ENCODE results near the gene PTGFRN.

The PTGFRN gene

DNA sequence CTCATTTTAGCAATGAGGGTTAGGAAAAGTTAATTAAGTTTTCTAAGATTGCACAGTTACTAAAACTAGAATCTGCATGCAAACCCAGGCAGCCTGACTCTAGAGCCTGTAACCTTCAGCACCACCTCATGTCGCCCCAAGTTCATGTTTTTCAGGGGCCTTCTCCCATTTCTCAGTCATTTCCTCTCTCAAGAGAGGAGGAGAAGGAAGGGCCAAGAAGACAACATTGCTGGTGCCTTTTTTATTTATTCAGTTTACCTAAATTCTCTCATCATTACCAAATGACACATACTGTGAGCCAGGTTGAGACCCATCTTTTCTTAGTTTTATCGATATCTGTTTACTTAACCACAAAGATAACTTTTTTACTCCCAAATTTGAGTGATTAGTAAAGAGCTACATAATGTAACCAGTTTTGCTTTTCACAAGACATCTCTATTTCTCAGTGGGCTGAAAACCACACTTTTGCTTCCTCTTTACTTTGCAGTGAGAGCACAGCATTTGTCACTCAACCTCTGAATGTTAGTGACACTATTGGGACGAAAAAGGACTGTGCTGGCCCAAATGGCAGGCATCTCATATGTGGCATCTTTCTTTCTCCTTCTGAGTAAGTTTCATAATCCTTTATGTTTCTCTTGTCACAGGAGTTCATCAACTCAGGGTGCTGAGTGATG, 91.7 kb downstream of the PTGFRN start, which contains the start of gene CD101:
Gene CD101, plus strand, starts transcription at position 507 of the 674 bp plus-strand sequence. Its CDS starts 58 bp downstream, at position 565.
- DNase-seq (ENCODE audit: low spot score), result no peak

DNA sequence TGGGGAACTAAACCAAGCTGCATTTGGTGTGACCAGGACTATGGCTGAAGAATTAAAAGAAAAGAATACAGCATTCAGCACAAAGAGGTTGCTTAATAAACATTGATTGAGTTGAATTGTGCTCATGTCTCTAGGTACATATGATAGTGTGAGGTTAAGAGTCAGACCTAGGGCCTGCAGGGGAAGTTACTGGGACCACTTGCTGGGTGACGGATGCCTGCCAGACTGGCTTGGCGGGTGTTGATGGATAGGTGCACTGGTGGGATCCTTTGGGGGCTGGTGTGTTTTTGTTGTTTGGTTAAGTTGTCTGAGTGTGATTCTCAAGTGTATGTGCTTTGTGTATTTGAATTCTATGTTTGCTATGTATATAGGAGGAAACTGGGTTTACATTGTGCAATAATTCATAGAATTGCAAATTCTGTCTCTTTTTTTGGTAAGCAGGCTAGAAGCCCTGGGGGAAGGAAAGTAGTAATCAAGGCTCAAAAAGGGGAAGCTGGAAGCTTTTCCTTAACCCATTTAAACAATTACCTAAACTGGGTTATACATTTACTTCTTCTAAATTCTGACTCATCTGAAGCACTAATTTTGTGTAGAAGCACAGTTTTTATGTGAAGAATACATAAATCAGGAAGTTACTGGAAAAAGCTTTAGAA, 93.6 kb downstream of the PTGFRN start:
- no peak for DNase-seq (ENCODE audit: low spot score)

DNA sequence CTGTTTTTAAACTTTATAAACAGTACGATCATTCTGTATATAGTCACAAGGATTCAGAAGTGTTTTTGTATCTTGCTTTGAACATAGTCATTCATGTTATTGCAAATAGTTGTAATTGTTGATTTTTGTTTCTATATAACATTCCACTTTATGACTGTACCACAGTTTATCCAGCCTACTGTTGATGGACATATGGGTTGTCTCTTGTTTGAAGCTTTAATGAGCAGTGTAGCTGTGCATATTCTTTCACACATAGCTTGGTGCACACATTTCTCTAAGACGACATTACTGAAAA, 98.0 kb downstream of the PTGFRN start:
- no peak for DNase-seq (ENCODE audit: low spot score)

DNA sequence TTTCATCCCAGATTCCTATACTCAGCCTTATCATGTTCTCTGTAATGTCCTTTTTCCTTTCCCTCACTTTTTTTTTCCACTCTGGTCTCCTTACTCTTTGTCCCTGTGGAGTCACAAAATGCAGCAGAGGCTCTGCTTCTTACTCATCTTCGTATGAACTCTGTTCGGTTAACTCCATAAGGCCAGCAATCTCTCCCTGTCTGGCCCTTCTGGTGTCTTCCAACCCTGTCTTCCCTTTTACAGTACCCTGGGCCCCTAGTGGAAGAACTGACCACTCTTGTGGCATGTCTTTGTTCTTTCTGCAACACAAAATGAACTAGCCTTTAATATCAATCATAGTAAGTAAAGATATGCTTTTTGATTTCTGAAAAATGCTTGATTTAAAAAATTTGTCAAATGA, 98.9 kb downstream of the PTGFRN start:
- no peak for DNase-seq (ENCODE audit: low spot score)

DNA sequence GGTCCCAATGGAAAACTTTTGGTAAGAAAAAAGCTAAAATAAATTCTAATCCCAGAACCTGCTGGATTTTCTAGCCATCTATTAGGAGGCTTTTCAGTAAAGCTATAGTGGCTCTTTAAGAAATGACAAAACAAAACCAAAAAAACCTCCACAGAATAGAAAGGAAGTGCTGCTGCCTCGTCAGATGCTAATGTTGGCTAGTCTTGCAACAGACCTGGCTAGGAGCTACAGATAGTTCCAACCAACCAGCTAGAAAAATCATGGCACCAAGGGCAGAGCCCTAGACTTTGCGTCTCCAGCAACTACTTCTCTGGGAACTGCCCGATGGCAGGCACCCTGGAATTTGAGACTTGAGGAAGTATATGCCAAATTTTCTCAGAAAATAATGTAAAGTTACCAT, 99.4 kb downstream of the PTGFRN start:
- no peak for DNase-seq (ENCODE audit: low spot score)

DNA sequence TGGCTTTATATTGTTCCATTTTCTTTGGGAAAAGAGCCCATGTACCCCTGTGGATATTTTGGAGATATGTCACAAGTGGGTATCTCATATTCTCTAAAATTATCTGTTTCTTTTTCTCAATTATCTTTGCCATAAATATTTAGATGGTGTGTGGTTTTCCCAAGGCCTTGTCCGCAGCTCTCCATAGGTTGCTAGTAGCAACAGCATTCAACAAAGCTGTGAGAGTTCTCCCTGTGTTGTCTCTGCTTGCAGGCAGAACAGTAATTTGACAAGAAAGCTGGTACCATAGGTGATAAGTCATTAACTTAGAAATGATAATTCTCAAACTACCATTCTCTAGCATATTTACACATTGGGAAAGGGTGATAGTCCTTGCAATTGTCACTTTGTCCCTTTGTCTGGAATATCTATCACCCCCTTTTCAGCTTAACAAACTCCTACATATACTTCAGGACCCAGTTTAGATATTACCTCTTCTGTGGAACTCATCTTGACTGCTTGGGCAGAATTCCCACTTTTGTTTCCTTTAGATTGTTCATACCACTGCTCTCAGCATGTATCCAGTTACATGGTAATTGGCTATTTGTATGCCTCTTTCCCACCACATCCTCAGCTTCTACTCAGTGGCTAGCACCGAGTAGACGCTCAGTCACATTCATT, 100.7 kb downstream of the PTGFRN start:
- DNase-seq (ENCODE audit: low spot score), result no peak

DNA sequence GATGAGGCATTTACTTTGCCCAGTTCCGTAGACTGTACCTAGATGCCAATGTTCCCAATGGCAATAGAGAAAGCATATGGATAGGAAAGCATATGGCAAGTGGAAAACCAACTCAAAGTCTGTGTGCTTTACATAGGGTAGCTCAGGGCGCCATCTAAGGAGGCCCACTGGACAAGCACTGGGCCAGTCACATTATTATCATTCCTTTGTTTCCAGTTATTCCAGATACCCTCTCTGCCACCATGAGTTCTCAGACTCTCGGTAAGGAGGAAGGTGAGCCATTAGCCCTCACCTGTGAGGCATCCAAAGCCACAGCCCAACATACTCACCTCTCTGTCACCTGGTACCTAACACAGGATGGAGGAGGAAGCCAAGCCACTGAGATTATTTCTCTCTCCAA, 101.6 kb downstream of the PTGFRN start:
- no peak for DNase-seq (ENCODE audit: low spot score)

DNA sequence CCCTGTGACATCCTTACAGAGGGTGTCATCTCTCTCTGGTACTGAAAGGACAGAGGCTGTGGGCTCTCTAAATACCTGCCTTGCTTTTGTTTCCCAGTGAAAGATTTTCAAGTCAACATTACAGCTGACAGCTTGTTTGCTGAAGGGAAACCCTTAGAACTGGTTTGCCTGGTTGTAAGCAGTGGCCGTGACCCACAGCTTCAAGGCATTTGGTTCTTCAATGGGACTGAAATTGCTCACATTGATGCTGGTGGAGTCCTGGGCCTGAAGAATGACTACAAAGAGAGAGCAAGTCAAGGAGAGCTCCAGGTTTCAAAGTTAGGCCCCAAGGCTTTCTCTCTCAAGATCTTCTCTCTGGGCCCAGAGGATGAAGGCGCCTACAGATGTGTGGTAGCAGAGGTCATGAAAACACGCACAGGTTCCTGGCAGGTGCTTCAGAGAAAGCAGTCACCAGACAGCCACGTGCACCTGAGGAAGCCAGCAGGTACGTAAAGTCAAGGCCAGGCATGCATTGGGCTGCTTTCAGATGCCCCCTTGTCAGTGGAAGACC, 103.7 kb downstream of the PTGFRN start:
- no peak for DNase-seq (ENCODE audit: low spot score)

DNA sequence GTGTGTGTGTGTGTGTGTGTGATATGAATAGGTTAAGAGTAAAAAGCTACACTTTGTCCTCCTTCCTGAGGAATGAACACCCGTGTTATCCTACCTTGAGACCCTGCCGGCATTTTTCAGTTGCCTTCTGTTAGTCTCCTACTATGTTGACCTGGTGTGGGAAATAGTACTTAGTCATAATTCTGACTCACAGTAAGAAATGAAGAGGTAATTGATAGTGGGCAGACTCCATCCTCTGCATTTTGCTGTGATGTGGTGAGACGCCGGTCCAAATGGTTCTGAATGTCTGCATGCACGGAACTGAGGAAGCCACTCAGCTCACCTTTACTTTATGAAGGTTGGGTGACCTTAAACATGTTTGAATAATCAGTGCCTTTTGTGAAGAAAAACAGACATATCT, 104.5 kb downstream of the PTGFRN start:
- no peak for DNase-seq (ENCODE audit: low spot score)

DNA sequence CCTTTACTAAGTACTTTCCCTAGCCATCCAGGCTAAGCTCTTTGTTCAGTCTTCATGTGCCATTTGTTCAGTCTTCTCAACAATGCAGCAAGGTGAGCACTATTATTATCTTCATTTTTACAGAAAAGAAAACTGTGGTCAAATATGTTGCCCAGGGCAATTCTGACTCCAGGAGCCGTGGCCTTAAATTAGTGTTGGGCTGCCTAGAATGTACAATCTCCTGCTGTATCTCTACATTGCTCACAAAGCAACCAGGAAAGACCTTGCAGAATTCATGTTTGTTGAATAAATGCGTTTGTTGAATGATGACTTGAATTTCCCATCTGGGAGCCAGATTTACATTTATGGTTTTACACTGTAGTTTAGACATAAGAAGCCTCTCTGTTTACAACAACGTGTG, 106.0 kb downstream of the PTGFRN start:
- no peak for DNase-seq (ENCODE audit: low spot score)

DNA sequence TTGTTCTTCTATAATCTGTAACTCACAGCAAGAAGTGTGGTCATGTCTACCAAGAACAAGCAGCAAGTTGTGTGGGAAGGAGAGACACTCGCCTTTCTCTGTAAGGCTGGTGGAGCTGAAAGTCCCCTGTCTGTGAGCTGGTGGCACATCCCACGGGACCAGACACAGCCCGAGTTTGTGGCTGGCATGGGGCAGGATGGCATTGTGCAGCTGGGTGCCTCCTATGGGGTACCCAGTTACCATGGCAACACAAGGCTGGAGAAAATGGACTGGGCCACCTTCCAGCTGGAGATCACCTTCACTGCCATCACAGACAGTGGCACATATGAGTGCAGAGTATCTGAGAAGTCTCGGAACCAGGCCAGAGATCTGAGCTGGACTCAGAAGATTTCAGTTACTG, 107.3 kb downstream of the PTGFRN start:
- DNase-seq (ENCODE audit: low spot score), result no peak

DNA sequence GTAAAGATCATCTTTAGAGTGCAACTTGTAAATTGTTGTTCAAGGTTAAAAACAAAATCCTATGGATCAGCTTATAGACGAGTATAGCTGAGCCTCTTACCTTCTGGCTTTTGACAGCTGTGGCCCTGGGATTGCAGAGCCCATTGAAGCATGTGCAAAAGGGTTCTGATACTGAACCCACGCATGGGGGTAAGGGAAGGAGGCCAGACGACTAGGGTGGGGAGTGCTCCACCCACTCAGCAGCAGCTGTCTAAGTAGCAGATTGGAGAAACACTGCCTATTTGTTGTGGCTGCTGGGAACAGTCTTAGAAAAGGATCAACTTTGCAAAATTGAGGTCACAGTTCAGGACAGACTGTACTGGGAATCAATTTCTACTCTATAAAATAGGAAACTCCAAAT, 107.9 kb downstream of the PTGFRN start:
- DNase-seq (ENCODE audit: low spot score), result no peak

DNA sequence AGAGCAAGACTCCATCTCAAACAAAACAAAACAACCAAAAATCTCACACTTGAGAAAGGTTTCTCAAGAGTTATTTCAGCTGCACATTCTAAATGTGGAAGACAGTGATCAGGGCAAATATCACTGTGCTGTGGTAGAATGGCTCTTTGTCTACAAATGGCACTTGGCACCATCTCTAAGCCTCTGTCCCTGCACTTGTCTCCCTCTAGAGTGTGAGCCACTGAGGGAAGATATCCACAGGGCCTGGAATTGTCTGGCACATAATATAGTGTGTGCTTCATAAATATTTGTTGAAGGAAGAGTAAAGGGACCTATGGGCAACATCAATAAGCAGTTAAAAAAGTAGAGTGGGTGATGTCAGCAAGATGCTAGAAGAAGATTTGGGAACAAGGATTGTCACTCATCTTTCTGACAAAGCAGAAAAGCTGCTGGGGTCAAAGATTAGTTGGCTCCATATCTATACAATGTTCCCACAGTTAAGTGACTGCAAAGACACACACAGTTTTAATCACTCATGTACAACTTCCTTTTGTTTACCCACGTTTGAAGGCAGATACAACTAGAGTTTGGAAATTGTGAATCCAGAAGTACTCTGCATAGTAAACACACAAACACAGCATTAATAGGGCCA, 110.9 kb downstream of the PTGFRN start:
- DNase-seq (ENCODE audit: low spot score), result no peak

DNA sequence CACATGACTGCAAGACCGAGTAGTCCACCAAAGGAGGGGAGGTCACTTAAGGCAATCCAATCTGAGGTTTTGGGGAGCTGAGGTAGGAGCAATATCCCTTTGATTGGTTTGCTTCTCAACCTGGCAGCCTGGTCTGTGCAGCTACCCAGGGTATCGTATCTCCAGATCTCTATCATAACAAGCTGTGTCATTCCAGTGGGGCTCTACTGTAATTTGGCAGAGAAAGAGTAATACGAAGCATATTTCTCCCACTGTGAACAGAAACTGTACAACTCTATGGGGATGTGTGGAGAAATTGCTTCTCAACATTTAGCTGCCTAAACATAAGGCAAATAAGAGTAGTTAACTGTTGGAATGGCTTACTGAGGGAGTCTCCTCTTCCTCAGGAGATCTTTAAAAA, 112.4 kb downstream of the PTGFRN start:
- DNase-seq (ENCODE audit: low spot score), result no peak

DNA sequence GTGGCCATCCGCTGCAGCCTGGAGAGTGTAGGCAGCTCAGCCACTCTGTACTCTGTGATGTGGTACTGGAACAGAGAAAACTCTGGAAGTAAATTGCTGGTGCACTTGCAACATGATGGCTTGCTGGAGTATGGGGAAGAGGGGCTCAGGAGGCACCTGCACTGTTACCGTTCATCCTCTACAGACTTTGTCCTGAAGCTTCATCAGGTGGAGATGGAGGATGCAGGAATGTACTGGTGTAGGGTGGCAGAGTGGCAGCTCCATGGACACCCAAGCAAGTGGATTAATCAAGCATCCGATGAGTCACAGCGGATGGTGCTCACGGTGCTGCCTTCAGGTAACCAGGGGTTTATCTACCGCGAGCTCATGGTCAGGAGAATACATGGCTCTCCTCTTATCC, 115.9 kb downstream of the PTGFRN start:
- no peak for DNase-seq (ENCODE audit: low spot score)

DNA sequence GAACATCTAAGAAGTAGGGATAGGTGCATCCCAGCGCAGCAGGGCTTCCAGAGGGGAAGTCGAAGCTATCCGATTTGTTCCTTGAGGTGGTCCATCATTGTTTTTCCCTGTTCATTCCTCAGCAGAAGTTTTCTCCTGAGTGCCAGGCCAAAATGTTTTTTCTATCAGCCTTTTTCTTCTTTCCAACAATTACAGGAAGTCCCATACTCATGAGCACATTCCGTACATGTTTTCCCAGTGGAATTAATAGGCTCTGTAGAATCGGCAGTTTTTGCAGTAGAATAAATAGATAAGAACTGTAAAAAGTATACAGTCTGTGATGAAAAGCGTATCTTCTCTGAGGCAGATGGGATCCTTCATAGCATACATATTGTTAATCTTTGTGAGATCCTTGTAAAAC, 116.6 kb downstream of the PTGFRN start:
- DNase-seq (ENCODE audit: low spot score), result no peak

DNA sequence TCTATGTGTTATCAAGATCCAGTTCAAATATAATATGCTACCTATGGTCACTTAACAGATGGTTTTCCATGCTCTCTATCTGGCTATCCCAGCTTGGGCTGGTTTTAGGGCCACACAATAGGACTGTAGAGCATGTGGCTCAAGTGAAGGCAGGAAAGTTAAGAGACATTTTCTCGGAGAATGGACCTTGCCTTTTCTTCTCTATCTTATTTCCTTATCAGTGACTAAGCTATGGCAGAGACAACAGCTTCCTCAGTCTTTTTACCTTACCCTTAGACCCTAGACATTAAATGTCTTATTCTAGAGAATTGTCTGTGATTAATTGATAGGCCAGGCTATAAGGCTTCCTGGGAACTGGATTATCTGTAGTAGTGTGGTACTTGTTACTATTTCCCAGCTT, 120.0 kb downstream of the PTGFRN start:
- DNase-seq (ENCODE audit: low spot score), result no peak

DNA sequence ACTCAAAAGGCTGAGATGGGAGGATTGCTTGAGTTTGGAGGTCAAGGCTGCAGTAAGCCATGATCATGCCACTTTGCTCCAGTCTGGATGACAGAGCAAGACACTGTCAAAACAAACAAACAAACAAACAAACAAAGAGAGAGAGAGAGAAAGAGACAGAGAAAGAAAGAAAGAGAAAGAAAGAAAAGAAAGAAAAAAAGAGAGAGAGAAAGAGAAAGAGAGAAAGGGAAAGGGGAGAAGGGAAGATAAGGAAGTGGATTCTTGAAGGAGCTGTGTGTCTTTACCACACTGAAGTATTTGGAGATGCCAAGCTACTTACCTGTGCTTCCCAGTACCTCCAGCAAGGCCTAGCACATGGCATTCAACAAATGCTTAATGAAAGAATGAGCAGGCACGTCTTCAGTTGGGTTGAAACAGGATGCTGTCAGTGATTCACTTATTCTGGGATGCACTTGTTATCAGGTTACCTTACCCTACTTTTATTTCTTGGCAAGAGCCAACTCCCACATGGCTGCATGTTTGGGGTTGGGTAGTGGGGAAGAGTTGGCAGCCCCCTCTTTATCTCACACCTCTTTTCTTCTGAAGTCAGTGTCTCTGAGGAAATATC, 120.7 kb downstream of the PTGFRN start:
- no peak for DNase-seq (ENCODE audit: low spot score)

DNA sequence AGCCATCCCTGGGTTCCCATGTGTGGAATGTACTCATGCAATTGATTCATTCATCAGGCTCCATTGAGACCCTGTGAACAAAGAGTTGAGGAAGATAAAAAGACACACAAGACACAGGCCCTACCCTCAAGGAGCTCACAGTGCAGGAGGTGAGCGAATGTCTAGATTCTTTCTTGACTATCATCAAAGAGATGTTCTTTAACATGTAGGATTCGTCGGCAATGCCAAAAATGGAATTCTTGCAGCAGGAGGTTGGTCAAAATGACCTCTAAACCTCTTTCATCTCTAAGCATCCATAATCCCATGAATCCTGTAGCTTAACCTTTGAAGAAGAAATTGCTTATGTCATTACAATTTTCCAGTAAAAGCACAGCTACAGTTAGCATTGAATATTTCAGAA, 122.5 kb downstream of the PTGFRN start:
- no peak for DNase-seq (ENCODE audit: low spot score)

DNA sequence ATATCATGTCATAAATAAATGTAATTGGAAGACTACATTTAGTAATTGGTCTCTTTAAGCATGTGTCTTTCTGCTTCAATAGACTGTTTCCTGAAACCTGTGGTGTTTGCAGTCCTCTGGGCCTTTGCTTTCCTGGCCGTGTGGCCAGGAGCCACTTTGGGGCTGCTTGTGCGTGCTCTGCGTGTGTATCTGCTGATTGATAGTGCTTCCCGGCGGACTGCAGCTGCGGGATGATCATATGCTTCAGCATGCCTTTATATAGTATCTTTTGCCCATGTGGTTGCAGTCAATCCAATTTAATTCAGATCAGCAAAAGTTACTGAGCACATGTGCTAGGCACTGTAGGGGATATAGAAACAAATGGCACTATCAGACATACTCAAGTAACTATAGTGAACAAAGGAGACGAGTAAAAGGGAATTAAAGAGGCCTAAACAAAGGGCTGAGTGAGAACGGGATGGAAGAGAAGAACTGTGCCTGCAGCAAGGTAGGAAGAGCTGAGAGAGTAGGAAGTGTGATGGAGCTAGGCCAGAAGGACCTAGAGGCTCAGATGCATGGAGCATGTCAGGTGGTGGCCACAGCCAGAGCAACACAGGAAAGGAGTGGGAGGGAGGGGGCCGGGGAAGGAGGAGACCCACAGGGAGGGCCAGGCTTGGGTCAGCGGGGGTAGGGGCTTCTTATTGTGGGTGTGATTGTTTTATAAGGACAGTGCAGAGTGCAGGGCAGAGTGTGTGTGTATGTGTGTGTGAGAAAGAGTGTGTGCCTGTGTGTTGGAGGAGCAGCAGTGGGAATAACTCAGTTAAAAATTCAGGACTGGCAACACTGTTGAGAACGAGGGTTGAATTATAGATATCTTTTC, 123.2 kb downstream of the PTGFRN start:
- no peak for DNase-seq (ENCODE audit: low spot score)

DNA sequence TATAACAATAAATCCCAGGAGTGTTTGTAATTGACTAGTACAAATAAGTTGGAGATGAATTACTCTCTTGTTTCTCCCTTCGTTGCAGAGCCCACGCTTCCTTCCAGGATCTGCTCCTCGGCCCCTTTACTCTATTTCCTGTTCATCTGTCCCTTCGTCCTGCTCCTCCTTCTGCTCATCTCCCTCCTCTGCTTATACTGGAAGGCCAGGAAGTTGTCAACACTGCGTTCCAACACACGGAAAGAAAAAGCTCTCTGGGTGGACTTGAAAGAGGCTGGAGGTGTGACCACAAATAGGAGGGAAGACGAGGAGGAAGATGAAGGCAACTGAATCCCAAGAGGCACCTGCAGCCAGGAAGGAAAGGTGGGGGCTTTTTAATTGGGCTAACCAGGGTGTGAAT, 124.1 kb downstream of the PTGFRN start:
- no peak for DNase-seq (ENCODE audit: low spot score)

Measured in HuH-7 (cell line).